ENCODE measurements around the gene CNKSR1. TPM values are rescaled to one million over a fixed set of nuclear protein-coding genes. Genes with fewer than 3 reads are reported as not detected.

CNKSR1 gene
- polyA plus RNA-seq, 1 of the 3 experiments (the other 2 are of a cell fraction), result 0.49 TPM

GRCh38 chr1:26233903-26234643, 56.8 kb downstream of the CNKSR1 start, which contains the start of gene CEP85:
TSS of gene CEP85 (plus strand) at chr1:26234200. CDS start at chr1:26239784, 5,584 bp downstream.
- POLR2A ChIA-PET, result interaction anchor here (0.6 to 1.0 kb wide), 4 partner anchors 64 to 199 kb away, joined by 3 to 4 read pairs (median 3); partner anchors contain the start of gene ZNF593

More at GRCh38 chr1:26233903-26234643, 56.8 kb downstream of the CNKSR1 start, which contains the start of gene CEP85:
- no peaks in the 10 kb centered on the region for H3K27me3 ChIP-seq (ENCODE audit: insufficient read depth)
- H4K20me1 ChIP-seq (ENCODE audit: insufficient read depth), result no peaks in the 10 kb centered on the region
- peak within 1 kb of the TSS; percentile 86 to 99 for H3K4me3 ChIP-seq (ENCODE audit: low read depth in 2 of 2, low read length in 1 of 2)
- H3K9me2 ChIP-seq, result no peaks in the 10 kb centered on the region
- H2AFZ ChIP-seq (ENCODE audit: low read depth), result peak within 1 kb of the TSS; percentile 98
- peak within 1 kb of the TSS; percentile 72 to 86 for H3K27ac ChIP-seq (ENCODE audit: low read depth in 2 of 2, low read length in 1 of 2)
- TF ChIP-seq CHD2 (IDR thresholded peaks at IDR 0.05; ENCODE audit: low read length, partially characterized antibody) (peak; percentile 30), MAX (IDR thresholded peaks at IDR 0.05; ENCODE audit: low read depth) (peak; percentile 73), TAF1 (IDR thresholded peaks at IDR 0.05; ENCODE audit: borderline replicate concordance, low read depth, low read length) (peak; percentile 61; the same call in 1 of the 2 replicates), TEAD4 (IDR thresholded peaks at IDR 0.05; ENCODE audit: borderline replicate concordance, insufficient read depth) (no peak), MXI1 (IDR thresholded peaks at IDR 0.05; ENCODE audit: low read depth, low read length) (peak; percentile 91), POLR2AphosphoS5 (IDR thresholded peaks at IDR 0.05; ENCODE audit: low read depth, low read length) (peak; percentile 92), SIN3A (IDR thresholded peaks at IDR 0.05; ENCODE audit: borderline replicate concordance, low read depth, low read length) (peak; percentile 49; the same call in 1 of the 2 replicates), RXRA (IDR thresholded peaks at IDR 0.05; ENCODE audit: borderline replicate concordance, low read depth) (no peak), NRF1 (IDR thresholded peaks at IDR 0.05; ENCODE audit: low read depth, low read length) (peak; percentile 85), MEF2A (IDR thresholded peaks at IDR 0.05; ENCODE audit: borderline replicate concordance, low read depth) (no peak), RFX5 (IDR thresholded peaks at IDR 0.05; ENCODE audit: low read length) (peak; percentile 73; the same call in 1 of the 2 replicates), RAD21 (IDR thresholded peaks at IDR 0.05; ENCODE audit: low read length) (peak; percentile 69), SMC3 (IDR thresholded peaks at IDR 0.05; ENCODE audit: low read depth, low read length) (peak; percentile 33; the same call in 1 of the 2 replicates), RCOR1 (IDR thresholded peaks at IDR 0.05; ENCODE audit: low read length) (no peak)
- TF ChIP-seq, protein P1, sequence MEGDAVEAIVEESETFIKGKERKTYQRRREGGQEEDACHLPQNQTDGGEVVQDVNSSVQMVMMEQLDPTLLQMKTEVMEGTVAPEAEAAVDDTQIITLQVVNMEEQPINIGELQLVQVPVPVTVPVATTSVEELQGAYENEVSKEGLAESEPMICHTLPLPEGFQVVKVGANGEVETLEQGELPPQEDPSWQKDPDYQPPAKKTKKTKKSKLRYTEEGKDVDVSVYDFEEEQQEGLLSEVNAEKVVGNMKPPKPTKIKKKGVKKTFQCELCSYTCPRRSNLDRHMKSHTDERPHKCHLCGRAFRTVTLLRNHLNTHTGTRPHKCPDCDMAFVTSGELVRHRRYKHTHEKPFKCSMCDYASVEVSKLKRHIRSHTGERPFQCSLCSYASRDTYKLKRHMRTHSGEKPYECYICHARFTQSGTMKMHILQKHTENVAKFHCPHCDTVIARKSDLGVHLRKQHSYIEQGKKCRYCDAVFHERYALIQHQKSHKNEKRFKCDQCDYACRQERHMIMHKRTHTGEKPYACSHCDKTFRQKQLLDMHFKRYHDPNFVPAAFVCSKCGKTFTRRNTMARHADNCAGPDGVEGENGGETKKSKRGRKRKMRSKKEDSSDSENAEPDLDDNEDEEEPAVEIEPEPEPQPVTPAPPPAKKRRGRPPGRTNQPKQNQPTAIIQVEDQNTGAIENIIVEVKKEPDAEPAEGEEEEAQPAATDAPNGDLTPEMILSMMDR (IDR thresholded peaks at IDR 0.05), result peak; percentile 83
- TF ChIP-seq, protein P2, sequence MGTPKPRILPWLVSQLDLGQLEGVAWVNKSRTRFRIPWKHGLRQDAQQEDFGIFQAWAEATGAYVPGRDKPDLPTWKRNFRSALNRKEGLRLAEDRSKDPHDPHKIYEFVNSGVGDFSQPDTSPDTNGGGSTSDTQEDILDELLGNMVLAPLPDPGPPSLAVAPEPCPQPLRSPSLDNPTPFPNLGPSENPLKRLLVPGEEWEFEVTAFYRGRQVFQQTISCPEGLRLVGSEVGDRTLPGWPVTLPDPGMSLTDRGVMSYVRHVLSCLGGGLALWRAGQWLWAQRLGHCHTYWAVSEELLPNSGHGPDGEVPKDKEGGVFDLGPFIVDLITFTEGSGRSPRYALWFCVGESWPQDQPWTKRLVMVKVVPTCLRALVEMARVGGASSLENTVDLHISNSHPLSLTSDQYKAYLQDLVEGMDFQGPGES (IDR thresholded peaks at IDR 0.05; ENCODE audit: low read depth, low read length), result peak; percentile 53
- no peaks in the 10 kb centered on the region for H3K9me3 ChIP-seq
- peak; percentile 99 for DNase-seq
- no peaks in the 10 kb centered on the region for H3K36me3 ChIP-seq (replicated peaks in 1 of 2; ENCODE audit: control insufficient read depth in 1 of 2, insufficient read depth in 2 of 2, low read length in 1 of 2)
- CTCF ChIA-PET, result interaction anchor here (0.5 to 3.3 kb wide), 52 partner anchors 9 to 364 kb away, joined by 3 to 28 read pairs (median 4); partner anchors contain the start of genes C1orf232, CD52, CNKSR1 and SH3BGRL3
- H3K4me2 ChIP-seq, result peak within 1 kb of the TSS; percentile 92
- H3K79me2 ChIP-seq (ENCODE audit: insufficient read depth), result peaks cover 48% of the 10 kb centered on the region
- peak within 1 kb of the TSS; percentile 84 for H3K9ac ChIP-seq
- H3F3A ChIP-seq (replicated peaks; ENCODE audit: insufficient read depth), result peaks cover 3% of the 10 kb centered on the region
- peaks cover 6 to 10% of the 10 kb centered on the region in 2 experiments; a peak in 2 of 4 replicates for H3K4me1 ChIP-seq (ENCODE audit: control insufficient read depth in 1 of 2, insufficient read depth in 2 of 2, low read depth in 1 of 2, low read length in 1 of 2)
- WGBS (ENCODE audit: low lambda C conversion rate), result under 1% methylated on average over 24 of the region's 73 CpGs
